ES-I3 (cell line): Measurements from ENCODE around the gene RABGAP1L.

Experiments
- H3K36me3 ChIP-seq: 2 replicates; pipeline ENCODE4 v1.6.1; 2013; ENCODE audit warnings: mild to moderate bottlenecking, low read length, control low read depth, moderate library complexity; ENCODE audit not compliant: insufficient read depth
- H3K4me1 ChIP-seq: 2 replicates; pipeline ENCODE4 v1.6.1; 2013; ENCODE audit warnings: mild to moderate bottlenecking, control low read depth, low read length; ENCODE audit not compliant: insufficient read depth
- H3K9ac ChIP-seq: 2 replicates; pipeline ENCODE4 v1.6.1; 2013; ENCODE audit warnings: low read depth, mild to moderate bottlenecking, low read length, moderate library complexity
- H3K9me3 ChIP-seq: 2 replicates; pipeline ENCODE4 v1.6.1; 2013; ENCODE audit warnings: mild to moderate bottlenecking, low read length, moderate library complexity; ENCODE audit not compliant: control insufficient read depth, insufficient read depth

Gene RABGAP1L

GRCh38 chr1:174713796-174714195, 554.5 kb downstream of the RABGAP1L start:
- no peak overlapping the region for H3K9ac ChIP-seq
- no peaks in the 10 kb centered on the region for H3K36me3 ChIP-seq
- H3K9me3 ChIP-seq = no peaks in the 10 kb centered on the region
- no peaks in the 10 kb centered on the region for H3K4me1 ChIP-seq

- Histone ChIP-seq H3K36me3 (no peaks in the 10 kb centered on the region), H3K4me1 (no peaks in the 10 kb centered on the region), H3K9me3 (no peaks in the 10 kb centered on the region), H3K9ac (no peak overlapping the region)
These were observed 559.9 kb downstream of the RABGAP1L start for GRCh38 chr1:174719194-174719593.

- no peaks in the 10 kb centered on the region for H3K4me1 ChIP-seq
- H3K9me3 ChIP-seq = no peaks in the 10 kb centered on the region
- no peaks in the 10 kb centered on the region for H3K36me3 ChIP-seq
- no peak overlapping the region for H3K9ac ChIP-seq
These were observed 561.3 kb downstream of the RABGAP1L start for GRCh38 chr1:174720618-174721017.

- Histone ChIP-seq H3K9ac (no peak overlapping the region), H3K4me1 (no peaks in the 10 kb centered on the region), H3K36me3 (no peaks in the 10 kb centered on the region)
These were observed 561.9 kb downstream of the RABGAP1L start for GRCh38 chr1:174721246-174721645.

GRCh38 chr1:174723816-174724215, 564.5 kb downstream of the RABGAP1L start:
- no peaks in the 10 kb centered on the region for H3K9me3 ChIP-seq
- no peaks in the 10 kb centered on the region for H3K36me3 ChIP-seq
- no peak overlapping the region for H3K9ac ChIP-seq
- H3K4me1 ChIP-seq = no peaks in the 10 kb centered on the region

More at GRCh38 chr1:174721246-174721645, 561.9 kb downstream of the RABGAP1L start:
- H3K9me3 ChIP-seq = no peaks in the 10 kb centered on the region

GRCh38 chr1:174724219-174724618, 564.9 kb downstream of the RABGAP1L start:
- Histone ChIP-seq H3K4me1 (no peaks in the 10 kb centered on the region), H3K9me3 (no peaks in the 10 kb centered on the region), H3K36me3 (no peaks in the 10 kb centered on the region), H3K9ac (no peak overlapping the region)

GRCh38 chr1:174726167-174726879, 567.0 kb downstream of the RABGAP1L start:
- Histone ChIP-seq H3K9ac (no peak overlapping the region), H3K4me1 (no peaks in the 10 kb centered on the region), H3K36me3 (no peaks in the 10 kb centered on the region), H3K9me3 (no peaks in the 10 kb centered on the region)

- H3K9me3 ChIP-seq = no peaks in the 10 kb centered on the region
- H3K36me3 ChIP-seq = no peaks in the 10 kb centered on the region
- no peak overlapping the region for H3K9ac ChIP-seq
- no peaks in the 10 kb centered on the region for H3K4me1 ChIP-seq
These were observed 567.7 kb downstream of the RABGAP1L start for GRCh38 chr1:174726880-174727585.

- H3K9ac ChIP-seq = no peak overlapping the region
- H3K36me3 ChIP-seq = no peaks in the 10 kb centered on the region
- peaks cover 6% of the 10 kb centered on the region; the same call in 1 of the 2 replicates for H3K9me3 ChIP-seq
- H3K4me1 ChIP-seq = no peaks in the 10 kb centered on the region
These were observed 575.0 kb downstream of the RABGAP1L start for GRCh38 chr1:174734270-174734669.

- peaks cover 6% of the 10 kb centered on the region; the same call in 1 of the 2 replicates for H3K9me3 ChIP-seq
- no peaks in the 10 kb centered on the region for H3K4me1 ChIP-seq
- no peaks in the 10 kb centered on the region for H3K36me3 ChIP-seq
- H3K9ac ChIP-seq = no peak overlapping the region
These were observed 577.5 kb downstream of the RABGAP1L start for GRCh38 chr1:174736831-174737230.

GRCh38 chr1:174740249-174740968, 581.1 kb downstream of the RABGAP1L start:
- Histone ChIP-seq H3K4me1 (no peaks in the 10 kb centered on the region), H3K9me3 (peaks cover 6% of the 10 kb centered on the region; the same call in 1 of the 2 replicates), H3K36me3 (no peaks in the 10 kb centered on the region)

GRCh38 chr1:174742805-174743653, 583.7 kb downstream of the RABGAP1L start:
- H3K9me3 ChIP-seq = no peaks in the 10 kb centered on the region
- H3K9ac ChIP-seq = no peak overlapping the region
- no peaks in the 10 kb centered on the region for H3K36me3 ChIP-seq
- no peaks in the 10 kb centered on the region for H3K4me1 ChIP-seq

More at GRCh38 chr1:174740249-174740968, 581.1 kb downstream of the RABGAP1L start:
- no peak overlapping the region for H3K9ac ChIP-seq

GRCh38 chr1:174743654-174744561, 584.6 kb downstream of the RABGAP1L start:
- Histone ChIP-seq H3K4me1 (no peaks in the 10 kb centered on the region), H3K9ac (no peak overlapping the region), H3K36me3 (no peaks in the 10 kb centered on the region), H3K9me3 (no peaks in the 10 kb centered on the region)
